GM18858 (cell line): ENCODE measurements around the gene ANXA11.
A peak's percentile ranks its signal among the peaks of the same experiment; 100 is the strongest.
"Not testable (repeated sequence)": the region's sequence is repeated elsewhere in the genome, so short reads cannot be mapped to it uniquely, and the experiment has no call there.

Experiments used
- ATAC-seq: cut with Tn5 transposase; IDR thresholded peaks from one replicate; pipeline ENCODE4 v1.9.1; 2021; ENCODE audit not compliant: unreplicated experiment

ANXA11 gene

GRCh38 chr10:80205477-80206276, at the start of gene ANXA11:
Gene ANXA11 (minus strand): TSS chr10:80205537. CDS start chr10:80172861, 32,676 bp downstream.
- ATAC-seq: peak; percentile 83

- not testable (repeated sequence) for ATAC-seq
Observed at GRCh38 chr10:80254726-80255125, 49.4 kb upstream of the ANXA11 start.

- not testable (repeated sequence) for ATAC-seq
Observed at GRCh38 chr10:80253963-80254271, 48.6 kb upstream of the ANXA11 start.

- peak; percentile 69 for ATAC-seq
Observed at GRCh38 chr10:80253266-80253962, 48.1 kb upstream of the ANXA11 start.

GRCh38 chr10:80252296-80252887, 47.1 kb upstream of the ANXA11 start:
- ATAC-seq: no peak

GRCh38 chr10:80251703-80252280, 46.5 kb upstream of the ANXA11 start:
- ATAC-seq: not testable (repeated sequence)

- ATAC-seq: not testable (repeated sequence)
Observed at GRCh38 chr10:80250399-80250798, 45.1 kb upstream of the ANXA11 start.

- not testable (repeated sequence) for ATAC-seq
Observed at GRCh38 chr10:80249906-80250305, 44.6 kb upstream of the ANXA11 start.

- ATAC-seq: not testable (repeated sequence)
Observed at GRCh38 chr10:80247611-80248010, 42.3 kb upstream of the ANXA11 start.

- ATAC-seq: not testable (repeated sequence)
Observed at GRCh38 chr10:80244371-80244770, 39.0 kb upstream of the ANXA11 start.

- ATAC-seq: not testable (repeated sequence)
Observed at GRCh38 chr10:80242341-80242740, 37.0 kb upstream of the ANXA11 start.

GRCh38 chr10:80236457-80236856, 31.1 kb upstream of the ANXA11 start:
- ATAC-seq: not testable (repeated sequence)

- ATAC-seq: peak; percentile 100
Observed at GRCh38 chr10:80234331-80235235, 29.2 kb upstream of the ANXA11 start.

GRCh38 chr10:80233871-80234270, 28.5 kb upstream of the ANXA11 start:
- not testable (repeated sequence) for ATAC-seq

- ATAC-seq: not testable (repeated sequence)
Observed at GRCh38 chr10:80226723-80227122, 21.4 kb upstream of the ANXA11 start.

- not testable (repeated sequence) for ATAC-seq
Observed at GRCh38 chr10:80223031-80223419, 17.7 kb upstream of the ANXA11 start.

GRCh38 chr10:80218878-80219277, 13.5 kb upstream of the ANXA11 start:
- ATAC-seq: peak; percentile 94

- ATAC-seq: not testable (repeated sequence)
Observed at GRCh38 chr10:80214368-80214982, 9.1 kb upstream of the ANXA11 start.

GRCh38 chr10:80212535-80213115, 7.3 kb upstream of the ANXA11 start:
- not testable (repeated sequence) for ATAC-seq

GRCh38 chr10:80211786-80212185, 6.4 kb upstream of the ANXA11 start:
- no peak for ATAC-seq
